Stimulated activated CD8-positive, alpha-beta memory T cell treated with anti-CD3 and anti-CD28 coated beads, Interleukin-4, amount 100 ng/mL, for 1 hour (primary cell): ENCODE measurements around the gene TRMT61A.

Source experiments
- DNase-seq, 2 donors: peaks; one replicate each; pipeline ENCODE4 v3.0.0-alpha.2; 2020; ENCODE audit warnings: low read depth in 2 of 2, low spot score in 1 of 2

TRMT61A gene

DNA sequence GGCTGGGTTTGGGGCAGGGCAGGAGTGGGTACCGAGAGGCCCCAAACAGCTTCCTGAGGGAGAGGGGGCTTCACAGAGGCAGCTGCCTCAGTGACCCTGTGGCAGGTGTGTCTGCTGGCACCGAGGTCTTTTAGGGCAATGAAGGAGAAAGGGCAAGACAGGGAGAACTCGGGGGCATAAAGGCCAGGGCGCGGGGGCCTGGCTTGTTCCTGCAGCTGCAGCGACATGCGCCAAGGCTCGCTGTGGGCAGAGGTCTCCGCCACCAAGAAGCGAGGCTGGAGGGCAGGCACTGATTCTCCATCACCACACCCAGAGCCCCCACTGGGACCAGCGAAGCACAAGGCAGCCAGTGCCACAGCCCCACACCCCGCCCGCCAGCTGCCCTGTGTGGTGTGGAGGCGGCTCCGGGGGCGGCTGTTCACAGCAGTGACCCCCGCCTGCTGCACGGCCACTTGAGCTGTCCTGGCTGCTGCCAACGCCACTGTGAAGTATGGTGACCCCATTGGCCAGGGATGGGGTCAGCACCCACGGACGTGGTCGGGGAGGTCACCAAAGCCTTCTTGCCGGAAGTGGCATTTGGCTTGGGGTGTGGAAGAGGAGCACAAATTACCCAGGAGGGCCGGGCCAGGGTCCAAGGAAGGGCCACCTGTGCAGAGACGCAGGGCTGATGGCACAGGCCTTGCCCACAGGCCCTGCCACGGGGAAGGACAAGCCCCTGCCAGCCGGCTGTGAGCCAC is 17.1 kb downstream of the TRMT61A start:
- DNase-seq, result no peak

DNA sequence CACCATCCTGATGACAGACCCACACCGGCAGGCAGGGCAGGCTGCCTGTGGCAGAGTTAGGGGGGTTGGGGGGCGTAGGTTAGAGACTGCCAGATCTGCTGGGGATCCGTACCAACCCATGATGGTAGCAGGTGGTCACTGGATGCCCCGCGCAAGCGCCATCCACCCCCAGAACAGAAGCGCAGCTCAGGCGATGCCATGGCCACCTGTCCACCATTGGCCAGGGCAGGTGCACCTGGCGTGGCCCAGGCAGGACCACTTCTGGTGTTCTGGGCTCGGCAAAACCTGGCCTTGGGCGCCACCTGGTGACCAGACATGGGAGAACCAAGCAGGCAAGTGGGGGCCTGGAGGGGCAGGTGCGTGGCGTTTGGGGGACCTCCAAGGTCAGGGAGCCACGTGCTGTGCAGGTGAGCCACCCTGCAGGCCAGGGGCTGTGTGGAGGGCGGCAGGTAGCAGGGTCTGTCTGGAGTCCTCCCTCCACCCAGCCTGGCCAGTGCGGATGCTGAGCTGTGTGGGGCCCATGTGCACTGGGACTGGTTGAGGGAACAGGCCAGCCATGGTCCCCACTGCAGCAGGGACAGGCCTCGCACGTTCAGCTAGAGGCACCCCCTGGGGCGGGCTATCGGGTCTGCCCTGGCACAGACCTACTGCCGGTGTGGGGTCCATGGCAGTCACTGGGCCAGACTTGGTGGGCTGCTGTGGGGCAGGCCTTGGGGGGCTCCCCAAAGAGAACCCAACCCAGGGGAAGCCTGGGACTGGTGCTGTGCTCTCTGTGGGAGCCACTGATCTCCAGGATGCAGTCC is 17.9 kb downstream of the TRMT61A start:
- DNase-seq, result peak; percentile 49 to 62

- DNase-seq, result no peak
Measured at GRCh38 chr14:103547455-103547940, 18.5 kb downstream of the TRMT61A start.

- no peak for DNase-seq
Measured at GRCh38 chr14:103547941-103548462, 19.0 kb downstream of the TRMT61A start.

- no peak for DNase-seq
Measured at GRCh38 chr14:103548463-103549351, 19.7 kb downstream of the TRMT61A start.

- no peak for DNase-seq
Measured at GRCh38 chr14:103549361-103550311, 20.6 kb downstream of the TRMT61A start.

DNA sequence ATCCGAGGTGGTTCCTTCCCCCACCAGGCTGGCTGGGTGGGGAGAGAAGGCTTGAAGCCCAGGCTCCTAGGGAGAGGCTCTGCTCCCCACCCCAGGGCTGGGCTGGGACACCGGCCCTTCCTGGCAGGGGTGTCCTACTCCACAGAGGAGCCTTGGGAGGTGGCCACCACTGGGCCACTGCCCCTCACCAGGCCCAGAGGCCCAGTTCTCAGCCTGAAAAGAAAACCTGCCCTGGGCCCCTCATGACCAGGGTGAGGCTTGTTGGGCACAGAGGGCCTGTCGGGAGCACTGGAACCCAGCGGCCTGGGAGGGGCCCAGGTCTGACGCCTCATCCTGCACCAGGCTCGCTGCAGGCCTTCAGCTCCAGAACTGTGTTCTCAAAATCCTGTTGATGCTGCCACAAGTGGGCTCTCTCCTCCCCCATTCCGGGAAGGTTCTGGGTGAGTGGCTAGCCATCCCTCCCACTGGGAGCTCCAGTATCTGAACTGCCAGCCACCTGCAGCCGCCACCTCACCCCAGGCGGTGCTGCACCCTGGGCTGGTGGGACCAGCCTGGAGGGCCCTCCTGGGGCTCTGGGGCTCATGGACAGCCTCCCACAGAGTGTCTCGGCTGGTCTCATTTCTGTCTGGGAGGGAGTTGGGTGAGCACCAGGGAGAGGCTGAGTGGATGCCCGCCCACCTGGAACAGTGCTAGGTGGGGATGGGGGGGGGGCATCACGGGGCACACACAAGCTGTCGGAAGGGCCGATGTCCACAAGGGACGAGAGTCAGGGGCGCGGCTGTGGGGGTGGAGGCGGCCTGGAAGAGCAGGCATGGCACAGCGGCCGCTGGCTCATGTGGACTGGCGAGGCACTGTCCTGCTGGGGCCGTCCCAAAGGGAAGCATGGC is 21.7 kb downstream of the TRMT61A start:
- DNase-seq, result no peak

GRCh38 chr14:103551338-103551762 is 22.4 kb downstream of the TRMT61A start:
- no peak for DNase-seq

GRCh38 chr14:103552011-103552845 is 23.2 kb downstream of the TRMT61A start:
- no peak for DNase-seq

- no peak for DNase-seq
Measured at GRCh38 chr14:103552846-103553210, 23.8 kb downstream of the TRMT61A start.

DNA sequence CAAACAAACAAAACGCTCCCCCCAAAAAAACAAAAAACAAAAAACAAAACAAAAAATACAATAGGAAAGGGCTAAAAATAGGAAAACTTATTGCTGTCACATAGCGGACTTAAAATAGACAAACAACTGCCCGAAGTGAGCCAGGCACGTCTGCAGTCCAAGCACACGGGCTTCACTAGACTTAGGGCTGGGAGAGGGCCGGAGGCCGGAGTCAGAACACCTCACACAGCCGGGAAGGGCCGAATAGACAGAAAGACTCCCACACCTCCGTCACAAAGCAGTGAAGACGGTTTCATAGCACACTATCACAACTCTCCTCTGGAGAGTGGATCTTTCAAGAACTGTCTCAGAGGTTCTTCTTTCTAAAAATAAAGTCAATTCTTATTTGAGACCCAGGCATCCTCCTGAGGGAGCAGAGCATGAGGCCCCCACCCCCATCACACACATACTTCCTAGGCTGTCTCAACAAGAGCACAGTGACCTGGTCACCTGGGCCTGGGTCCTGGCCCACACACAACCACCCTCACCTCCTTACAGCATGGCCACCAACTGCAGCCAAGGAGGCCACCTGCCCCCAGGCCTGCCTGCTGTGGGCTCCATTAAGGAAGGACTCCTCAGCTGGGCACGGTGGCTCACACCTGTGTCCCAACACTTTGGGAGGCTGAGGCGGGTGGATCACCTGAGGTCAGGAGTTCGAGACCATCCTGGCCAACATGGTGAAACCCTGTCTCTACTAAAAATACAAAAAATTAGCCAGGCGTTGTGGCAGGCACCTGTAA is 26.8 kb downstream of the TRMT61A start:
- no peak for DNase-seq

DNA sequence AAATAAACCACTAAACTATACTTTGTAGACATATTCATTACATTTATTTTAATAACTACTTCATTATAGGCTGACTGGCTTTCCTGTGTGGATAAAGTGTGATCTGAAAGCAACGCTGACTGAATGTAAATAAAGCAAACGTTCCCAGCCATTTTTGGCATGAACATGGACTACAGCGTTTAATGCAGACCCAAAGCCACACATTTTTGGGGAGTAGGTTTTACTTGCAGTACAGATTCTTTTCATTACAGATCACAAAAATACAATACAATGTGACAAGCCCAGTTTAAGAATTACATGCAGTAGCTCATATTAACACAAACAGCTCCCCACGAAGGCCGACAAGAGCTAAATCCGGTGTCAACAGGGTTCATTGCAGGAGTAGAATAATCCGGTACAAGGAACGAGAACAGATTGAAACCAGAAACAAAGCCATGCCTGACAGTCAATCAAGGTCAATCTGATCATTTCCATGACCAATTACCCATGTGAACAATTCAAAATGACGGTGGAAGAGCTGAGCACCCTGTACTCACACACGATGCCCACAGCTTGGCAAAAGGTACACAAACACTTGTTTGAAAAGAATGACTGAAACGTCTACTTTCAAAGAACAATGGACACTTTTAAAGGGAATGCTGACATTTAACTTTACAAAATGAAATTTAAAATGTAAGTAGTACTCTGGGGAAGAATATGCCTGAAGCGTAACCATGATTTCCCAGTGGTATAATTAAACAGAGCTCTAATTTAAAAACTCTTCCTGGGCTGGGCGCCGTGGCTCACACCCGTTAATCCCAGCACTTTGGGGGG is 28.2 kb downstream of the TRMT61A start:
- no peak for DNase-seq

GRCh38 chr14:103558071-103558882 is 29.3 kb downstream of the TRMT61A start:
- no peak for DNase-seq

- DNase-seq, result no peak
Measured at GRCh38 chr14:103559766-103560165, 30.8 kb downstream of the TRMT61A start.

DNA sequence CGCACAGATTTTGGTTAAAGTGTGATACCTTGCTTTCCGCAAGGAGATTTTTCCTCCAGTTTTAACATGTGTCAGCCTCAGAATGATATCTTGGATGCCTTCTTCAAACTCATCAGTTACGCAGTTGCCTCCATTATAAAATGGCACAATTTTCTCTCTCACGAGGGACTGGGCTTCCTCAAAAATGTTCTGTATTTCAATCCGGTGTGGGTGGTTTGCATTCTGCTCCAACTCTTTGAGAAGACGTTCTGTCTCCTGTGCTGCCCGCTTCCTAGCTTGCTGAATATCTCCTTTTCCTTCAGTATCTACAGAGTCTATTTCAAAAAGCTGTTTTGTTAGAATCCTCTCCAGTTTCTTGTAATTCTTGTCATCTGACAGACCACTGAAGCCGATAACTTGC is 31.7 kb downstream of the TRMT61A start:
- DNase-seq, result no peak
